Transverse colon (tissue), 4 donors: Measurements from ENCODE around the gene PNKP. TPM values are rescaled to one million over a fixed set of nuclear protein-coding genes. Genes with fewer than 3 reads are reported as not detected.
A peak's percentile ranks its signal among the peaks of the same experiment; 100 is the strongest.

ENCODE experiments used
- DNase-seq: peaks from one replicate; pipeline ENCODE4 v3.0.0-alpha.2; 2019
- H3K27ac ChIP-seq, 4 donors: fragments of 200-600 bp; sonication (generic); 2 replicates each; pipeline ENCODE4 v1.5.1; 2016 to 2018; ENCODE audit warnings: inconsistent platforms in 4 of 4
- H3K27me3 ChIP-seq: fragments of 200-600 bp; sonication (generic); 2 replicates; pipeline ENCODE4 v1.5.1; 2017; ENCODE audit warnings: inconsistent platforms
- H3K36me3 ChIP-seq, 4 donors: fragments of 200-600 bp; sonication (generic); 2 replicates each; pipeline ENCODE4 v1.5.1; 2017 to 2019; ENCODE audit warnings: inconsistent platforms in 4 of 4
- H3K4me1 ChIP-seq, 4 donors: fragments of 200-600 bp; sonication (generic); 2 replicates each; pipeline ENCODE4 v1.5.1; 2017 to 2020; ENCODE audit warnings: inconsistent platforms in 4 of 4
- H3K4me3 ChIP-seq, 4 donors: fragments of 200-600 bp; sonication (generic); 1 replicate in 1 of 4; 2 replicates in 3 of 4; pipeline versions ENCODE4 v1.5.1 to v1.6.1; 2017 to 2019; ENCODE audit warnings: inconsistent platforms in 4 of 4
- H3K9me3 ChIP-seq, 2 donors: fragments of 200-600 bp; sonication (generic); 2 replicates each; pipeline ENCODE4 v1.5.1; 2017 to 2019; ENCODE audit warnings: inconsistent platforms in 2 of 2
- EP300 ChIP-seq: sonication (generic); formaldehyde crosslinking; IDR thresholded peaks from one replicate; pipeline ENCODE4 v1.6.1; 2017; ENCODE audit warnings: antibody characterized with exemption, low read depth
- POLR2A ChIP-seq: fragments of 450-650 bp; IDR thresholded peaks from one replicate; pipeline ENCODE4 v1.6.1; 2016; ENCODE audit warnings: antibody characterized with exemption, mild to moderate bottlenecking, moderate library complexity
- POLR2AphosphoS5 ChIP-seq, 3 donors: sonication (generic); formaldehyde crosslinking; IDR thresholded peaks; one replicate each; pipeline ENCODE4 v1.6.1; 2016; ENCODE audit warnings: antibody characterized with exemption in 3 of 3
- WGBS, 2 donors: methylation state at CpG; one replicate each; pipeline ENCODE4 v1.1.5; 2018; ENCODE audit warnings: low coverage in 1 of 2; 5-methylcytosine and 5-hydroxymethylcytosine counted together
- in situ Hi-C, 4 donors: fragments of 200-750 bp; cut with MboI; loops; one replicate each; pipeline versions ENCODE4 v1.15.0 to v1.15.1; 2017; ENCODE audit warnings: low sequenced_read_pairs in 3 of 4, low pct_ligation_motif_present in 1 of 4, low pct_unique_long_range_greater_than_20kb in 1 of 4
- intact Hi-C: fragments of 100-400 bp; cut with DNase I; formaldehyde crosslinking; loops from one replicate; pipeline ENCODE4 v1.15.1; 2023; ENCODE audit warnings: low total_unique reads
- total RNA-seq, 4 donors: library from RNA; depleted of rRNA; stranded (reverse); fragments of >200 nt; gene quantifications; one replicate each; pipeline ENCODE4 v1.1.0, GENCODE V29; 2016
- TF ChIP-seq, protein P1 (sequence below), 5 experiments: fragments of 200-600 bp in 3 of 5; fragments of 450-650 bp in 2 of 5; sonication (generic) in 3 of 5; IDR thresholded peaks; 1 replicate in 2 of 5; 2 replicates in 3 of 5; pipeline ENCODE4 v1.5.1; 2016 to 2017; ENCODE audit warnings: antibody characterized with exemption in 5 of 5, inconsistent platforms in 3 of 5, mild to moderate bottlenecking in 2 of 5, moderate library complexity in 1 of 5

The PNKP gene
- total RNA-seq, 4 donors from 2014 or later = 60.8 to 128 (median 99.6) TPM

DNA sequence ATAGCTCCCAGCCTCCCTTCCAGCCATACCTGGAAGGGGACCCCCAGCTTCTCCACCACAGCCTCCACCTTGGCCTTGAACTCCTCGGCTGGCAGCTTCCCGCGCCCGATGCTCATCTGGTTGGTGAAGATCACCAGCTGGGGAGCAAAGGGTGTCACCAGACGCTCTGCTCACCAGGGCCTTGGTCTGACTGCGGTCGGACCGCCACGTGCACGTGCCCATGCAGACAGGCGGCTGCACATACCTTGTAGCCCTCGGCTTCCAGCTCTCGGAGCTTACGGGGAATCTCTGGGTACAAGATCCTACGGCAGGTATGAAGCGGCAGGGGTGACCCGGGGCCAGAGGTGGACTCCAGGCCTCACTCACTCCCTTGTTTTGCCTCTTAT is 3.4 kb downstream of the PNKP start:
- no peak overlapping the region for H3K27ac ChIP-seq
- H3K4me3 ChIP-seq = no peak overlapping the region
- TF ChIP-seq POLR2AphosphoS5 (IDR thresholded peaks at IDR 0.05) (no peak), EP300 (no peak), POLR2A (no peak)
- TF ChIP-seq, protein P1, sequence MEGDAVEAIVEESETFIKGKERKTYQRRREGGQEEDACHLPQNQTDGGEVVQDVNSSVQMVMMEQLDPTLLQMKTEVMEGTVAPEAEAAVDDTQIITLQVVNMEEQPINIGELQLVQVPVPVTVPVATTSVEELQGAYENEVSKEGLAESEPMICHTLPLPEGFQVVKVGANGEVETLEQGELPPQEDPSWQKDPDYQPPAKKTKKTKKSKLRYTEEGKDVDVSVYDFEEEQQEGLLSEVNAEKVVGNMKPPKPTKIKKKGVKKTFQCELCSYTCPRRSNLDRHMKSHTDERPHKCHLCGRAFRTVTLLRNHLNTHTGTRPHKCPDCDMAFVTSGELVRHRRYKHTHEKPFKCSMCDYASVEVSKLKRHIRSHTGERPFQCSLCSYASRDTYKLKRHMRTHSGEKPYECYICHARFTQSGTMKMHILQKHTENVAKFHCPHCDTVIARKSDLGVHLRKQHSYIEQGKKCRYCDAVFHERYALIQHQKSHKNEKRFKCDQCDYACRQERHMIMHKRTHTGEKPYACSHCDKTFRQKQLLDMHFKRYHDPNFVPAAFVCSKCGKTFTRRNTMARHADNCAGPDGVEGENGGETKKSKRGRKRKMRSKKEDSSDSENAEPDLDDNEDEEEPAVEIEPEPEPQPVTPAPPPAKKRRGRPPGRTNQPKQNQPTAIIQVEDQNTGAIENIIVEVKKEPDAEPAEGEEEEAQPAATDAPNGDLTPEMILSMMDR (IDR thresholded peaks at IDR 0.05) = no peak
- 95% methylated on average over 17 of the region's 17 CpGs; no CpG with 5 or more reads in 1 of the 2 donors for WGBS, 2 donors
- H3K36me3 ChIP-seq = peaks cover 0 to 5% (median 0%) of the 10 kb centered on the region in 4 donors
- DNase-seq = no peak
- H3K4me1 ChIP-seq = peaks cover 14 to 46% (median 38%) of the 10 kb centered on the region in 4 donors
- in situ Hi-C loops (loop anchor here in 1 of 4 donors (10.0 to 25.0 kb wide), 2 partner anchors 49 to 377 kb away; partner anchors contain the start of genes FUZ, MED25, RPL13A and RPS11), intact Hi-C loops (no loop called here)
- H3K27me3 ChIP-seq = no peaks in the 10 kb centered on the region
- H3K9me3 ChIP-seq = no peaks in the 10 kb centered on the region

DNA sequence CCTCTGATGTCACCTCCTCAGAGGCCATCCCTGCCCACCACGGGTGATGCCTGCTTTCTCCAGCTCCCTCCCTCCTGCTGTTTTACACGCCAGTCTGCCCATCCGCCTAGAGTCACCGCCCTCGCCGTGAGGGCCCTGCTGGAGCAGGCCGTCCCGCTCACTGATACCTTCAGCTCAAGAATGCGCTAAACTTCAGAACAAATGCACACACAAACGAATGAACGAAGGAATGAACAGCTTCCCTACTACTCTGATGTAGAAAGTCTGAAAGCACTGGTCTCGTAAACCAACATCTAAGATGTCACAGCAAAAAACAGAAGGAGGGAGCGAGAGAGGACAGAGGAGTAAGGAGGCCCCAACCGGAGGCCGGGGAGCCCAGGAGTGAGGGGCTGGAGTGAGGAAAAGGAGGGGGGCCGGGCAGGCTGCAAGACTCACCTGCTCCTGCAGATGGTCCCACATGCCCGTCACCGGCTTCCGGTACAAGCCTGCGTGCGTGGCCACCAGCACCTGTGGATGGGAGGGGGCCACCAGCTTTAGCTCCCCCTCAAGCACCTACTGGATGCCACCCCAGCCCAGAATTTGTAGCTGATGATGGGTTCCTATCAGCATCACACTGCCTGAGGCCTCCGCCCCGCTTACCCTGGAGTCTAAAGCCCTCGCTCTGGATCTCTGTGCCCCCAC is 4.0 kb downstream of the PNKP start:
- intact Hi-C loops (no loop called here), in situ Hi-C loops (loop anchor here in 1 of 4 donors (10.0 to 25.0 kb wide), 2 partner anchors 49 to 376 kb away; partner anchors contain the start of genes FUZ, MED25, RPL13A and RPS11)
- Histone ChIP-seq H3K4me3 (no peak overlapping the region), H3K4me1 (peaks cover 11 to 41% (median 33%) of the 10 kb centered on the region in 4 donors), H3K9me3 (no peaks in the 10 kb centered on the region), H3K36me3 (peaks cover 0 to 5% (median 0%) of the 10 kb centered on the region in 4 donors), H3K27me3 (no peaks in the 10 kb centered on the region), H3K27ac (no peak overlapping the region)
- 92 to 95% methylated on average over 7 to 24 of the region's 24 CpGs for WGBS, 2 donors
- peak; percentile 8 for DNase-seq
- TF ChIP-seq, protein P1 (IDR thresholded peaks at IDR 0.05) = no peak
- TF ChIP-seq POLR2A (no peak), EP300 (no peak), POLR2AphosphoS5 (IDR thresholded peaks at IDR 0.05) (no peak)

DNA sequence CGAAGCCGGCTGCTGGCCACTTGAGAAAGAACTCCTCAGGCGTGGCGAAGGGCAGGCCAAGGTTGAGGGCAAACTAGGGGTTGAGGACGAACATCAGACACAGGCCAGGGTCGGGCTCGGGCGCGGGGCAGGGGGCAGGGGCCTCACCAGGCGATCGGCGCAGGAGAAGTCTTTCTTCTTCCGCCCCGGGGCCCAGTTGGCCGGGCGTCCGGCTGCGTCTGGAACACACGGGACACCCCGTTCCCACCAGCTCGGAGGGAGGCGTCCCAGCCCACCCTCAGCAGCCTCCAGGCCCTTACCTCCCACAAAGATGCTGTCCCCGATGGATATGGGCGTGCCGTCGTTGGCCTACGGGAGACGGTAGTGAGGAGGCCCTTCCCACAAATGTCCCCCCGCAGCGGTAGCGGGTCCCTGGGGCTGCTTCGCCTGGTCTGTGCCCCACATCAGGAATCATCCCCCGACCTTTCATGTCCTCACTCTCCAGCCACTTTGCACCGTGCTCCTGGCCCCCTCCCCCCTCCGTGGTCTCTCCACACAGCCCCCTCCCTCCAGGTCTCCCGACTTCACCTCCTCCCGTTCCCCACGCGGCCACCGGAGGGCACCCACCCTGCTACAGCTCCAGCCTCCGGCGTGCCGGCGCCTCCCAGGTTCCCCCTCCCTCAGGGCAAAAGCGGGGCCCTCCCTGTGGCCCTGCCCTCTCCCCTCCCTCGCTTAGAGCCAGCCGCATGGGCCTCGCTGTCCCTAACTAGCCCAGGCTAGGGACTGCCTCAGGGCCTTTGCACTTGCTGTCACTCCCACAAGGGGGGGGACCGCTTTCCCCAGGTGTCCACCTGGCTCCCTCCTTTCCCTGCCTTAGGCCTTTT is 4.8 kb downstream of the PNKP start:
- Histone ChIP-seq H3K4me3 (no peak overlapping the region), H3K4me1 (peaks cover 11 to 34% (median 30%) of the 10 kb centered on the region in 4 donors), H3K27ac (no peak overlapping the region), H3K9me3 (no peaks in the 10 kb centered on the region), H3K27me3 (no peaks in the 10 kb centered on the region), H3K36me3 (peaks cover 0 to 5% (median 0%) of the 10 kb centered on the region in 4 donors)
- DNase-seq = no peak
- WGBS, 2 donors = 79 to 84% methylated on average over 11 to 20 of the region's 49 CpGs
- intact Hi-C loops = no loop called here
- in situ Hi-C loops = loop anchor here in 1 of 4 donors (10.0 to 25.0 kb wide), 2 partner anchors 48 to 375 kb away; partner anchors contain the start of genes FUZ, MED25, RPL13A and RPS11
- TF ChIP-seq, protein P1 (IDR thresholded peaks at IDR 0.05) = no peak
- TF ChIP-seq EP300 (no peak), POLR2A (no peak), POLR2AphosphoS5 (IDR thresholded peaks at IDR 0.05) (no peak)
